ENCODE measurements around the gene FAH.

- TF ChIP-seq CTCF (IDR thresholded peaks at IDR 0.05) = no peak
- TF ChIP-seq EZH2 (IDR thresholded peaks at IDR 0.05; ENCODE audit: borderline replicate concordance, insufficient read depth, low read depth, low read length, poor library complexity, severe bottlenecking) = no peak
Measured at GRCh38 chr15:80216911-80217310, 64.1 kb downstream of the FAH start.
